ENCODE data around the gene TGM4.

TGM4 gene

DNA sequence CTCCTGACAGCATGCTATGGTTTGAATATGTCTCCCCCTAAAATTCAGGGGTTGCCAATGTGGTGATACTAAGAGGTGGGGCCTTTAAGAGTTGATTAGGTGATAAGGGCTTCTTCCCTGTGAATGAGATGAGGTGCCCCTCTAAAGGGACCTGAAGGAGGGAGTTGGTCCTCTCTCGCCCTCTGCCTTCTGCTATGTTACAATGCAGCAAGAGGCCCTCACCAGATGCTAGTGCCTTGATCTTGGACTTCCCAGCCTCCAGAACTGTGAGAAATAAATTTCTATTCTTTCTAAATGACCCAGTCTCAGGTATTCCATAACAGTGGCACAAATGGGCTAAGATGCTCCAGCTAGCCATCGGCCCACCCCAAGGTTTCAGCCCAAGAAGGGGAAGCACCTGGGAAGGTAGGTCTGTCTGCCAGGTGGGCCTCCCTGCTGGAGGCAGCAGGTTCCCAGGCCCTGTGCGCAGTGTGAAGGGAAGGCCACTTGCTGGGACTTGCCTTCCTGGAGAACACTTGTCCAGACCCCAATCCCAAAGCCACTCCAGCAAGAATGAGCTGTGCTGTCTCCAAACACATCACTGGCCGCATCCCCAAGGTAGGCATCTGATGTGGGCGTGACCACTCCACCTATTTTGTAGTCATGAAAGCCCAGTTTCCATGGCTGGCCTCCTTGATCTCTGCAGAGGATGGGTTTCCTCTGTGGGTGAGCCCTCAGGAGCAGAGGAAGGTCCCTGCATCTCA, 9.0 kb downstream of the TGM4 start:
- DNase-seq, result no peak

DNA sequence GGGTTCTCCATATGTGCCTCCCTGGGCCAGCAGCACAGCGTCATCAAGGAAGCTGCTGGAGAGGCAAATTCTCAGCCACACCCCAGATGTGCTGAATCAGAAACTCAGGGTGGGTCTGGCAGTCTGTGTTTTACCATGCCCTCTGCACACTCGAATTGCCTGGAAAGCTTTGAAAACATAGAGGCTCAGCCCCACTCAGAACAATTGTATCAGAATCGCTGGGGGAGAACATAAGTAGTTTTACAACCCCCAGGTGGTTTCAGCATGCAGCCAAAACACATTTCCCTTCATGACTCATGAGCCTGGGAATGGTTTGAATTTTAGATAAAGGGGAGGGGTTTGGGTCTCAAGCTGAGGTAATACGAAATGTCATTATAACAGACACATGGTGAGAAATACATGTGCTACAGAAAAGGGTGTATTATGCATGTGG, 9.6 kb downstream of the TGM4 start:
- peak; percentile 36 for DNase-seq

DNA sequence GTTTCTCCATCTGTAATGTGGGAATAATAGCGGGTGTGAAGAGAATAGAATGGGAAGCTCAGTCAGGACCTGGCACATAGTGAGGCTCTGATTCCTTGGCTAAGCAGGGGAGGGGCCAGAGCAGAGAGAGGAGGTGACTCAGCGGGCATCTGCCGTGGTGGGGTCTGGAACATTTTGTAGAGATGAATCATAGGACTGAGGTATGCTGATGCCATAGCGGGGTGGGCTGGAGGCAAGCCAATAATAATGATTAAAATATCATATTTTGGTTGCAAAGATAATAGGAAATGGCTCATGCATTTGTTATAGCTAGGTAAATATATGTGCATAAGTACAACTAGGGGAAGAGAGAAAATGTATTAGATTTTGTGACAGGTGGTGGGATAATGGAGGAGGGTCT, 11.2 kb downstream of the TGM4 start:
- no peak for DNase-seq

DNA sequence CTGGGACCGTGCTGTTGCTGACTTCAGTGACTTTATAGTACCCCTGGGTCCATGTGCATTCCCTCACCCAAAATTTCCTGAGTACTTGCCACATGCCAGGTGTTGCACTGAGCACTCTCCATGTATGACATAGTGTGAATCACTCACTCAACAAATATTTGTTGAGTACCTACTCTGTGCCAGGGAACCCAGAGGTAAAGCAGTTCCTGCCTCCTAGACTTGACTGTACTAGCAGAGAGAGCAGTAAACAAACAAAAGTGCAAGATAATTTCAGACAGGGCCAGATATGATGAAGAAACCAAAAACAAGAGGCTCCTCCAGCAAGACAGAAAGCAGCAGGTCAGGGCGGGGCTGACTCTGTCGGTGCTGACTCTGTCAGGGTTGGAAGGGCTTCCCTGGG, 12.2 kb downstream of the TGM4 start:
- DNase-seq, result no peak

DNA sequence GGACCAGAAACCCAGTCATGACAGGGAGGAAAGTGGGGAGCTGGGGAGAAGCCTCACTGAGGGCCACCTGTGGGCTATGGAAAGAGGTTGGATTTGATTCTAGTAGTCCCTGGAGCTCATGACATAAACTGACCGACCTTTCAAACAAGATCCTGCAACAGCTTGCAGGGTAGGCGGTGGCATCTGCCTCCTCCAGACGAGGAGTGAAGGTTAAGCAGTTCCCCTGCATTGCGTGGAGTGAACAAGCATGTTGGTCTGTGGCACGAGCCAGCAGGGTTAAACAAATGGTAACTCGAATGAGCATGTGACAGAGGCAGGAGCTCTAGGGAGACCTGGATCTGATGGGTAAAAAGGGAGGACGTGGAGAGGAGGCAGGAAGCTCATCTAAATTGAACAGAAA, 12.7 kb downstream of the TGM4 start:
- DNase-seq, result no peak

DNA sequence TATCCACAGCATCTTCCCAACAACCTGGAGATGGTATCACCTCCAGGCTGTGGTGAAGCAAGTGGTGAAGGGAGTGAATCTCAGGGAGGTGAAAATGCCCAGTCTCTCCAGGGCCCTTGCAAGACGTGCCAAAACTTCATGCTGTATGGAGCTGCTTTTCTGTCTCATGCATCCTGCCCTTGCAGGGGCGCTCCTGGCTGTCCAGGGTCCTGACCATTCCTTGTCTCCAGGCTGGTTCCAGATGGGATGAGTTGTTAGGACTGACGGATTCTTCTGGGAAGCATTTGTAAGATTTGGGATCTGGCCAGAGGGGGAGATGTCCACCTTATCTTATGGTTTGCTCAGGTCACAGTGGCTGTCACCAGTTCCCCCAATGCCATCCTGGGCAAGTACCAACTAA, 15.8 kb downstream of the TGM4 start:
- no peak for DNase-seq

DNA sequence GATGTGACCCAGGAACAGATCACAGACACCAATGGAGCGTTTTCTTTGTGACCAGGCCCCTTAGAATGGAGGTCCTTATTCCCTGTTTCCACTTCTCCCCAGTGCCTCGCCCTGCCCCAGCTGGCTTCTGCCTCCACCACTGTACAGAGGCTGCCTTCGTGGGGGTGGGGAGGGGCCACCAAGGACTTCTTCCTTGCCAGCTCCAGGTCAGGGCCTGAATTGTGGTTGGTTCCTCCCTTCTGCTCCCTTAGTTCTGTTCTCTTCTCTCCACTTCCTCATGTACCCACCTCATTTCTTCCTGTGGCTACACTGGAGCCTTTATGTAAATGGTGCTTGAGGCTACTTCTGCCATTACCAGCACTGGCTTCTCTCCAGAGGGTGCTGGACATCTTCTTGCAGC, 16.4 kb downstream of the TGM4 start:
- DNase-seq, result no peak

DNA sequence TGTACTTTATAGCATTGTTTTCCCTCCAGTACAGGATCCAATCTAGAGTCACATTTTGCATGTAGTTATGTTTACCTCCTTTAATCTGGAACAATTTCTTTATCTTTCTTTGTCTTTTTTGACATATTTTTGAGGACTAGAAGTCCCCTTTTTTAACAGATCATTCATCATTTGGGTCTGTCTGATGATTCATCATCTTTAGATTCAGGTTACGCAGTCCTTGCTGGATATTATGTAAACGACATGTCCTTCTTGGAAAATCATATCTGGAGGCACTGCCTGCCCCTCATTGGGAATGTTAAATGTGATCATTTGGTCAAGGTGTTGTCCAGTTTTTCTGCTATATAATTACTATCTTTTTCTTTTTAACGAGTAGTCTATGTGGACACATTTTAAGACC, 18.3 kb downstream of the TGM4 start:
- DNase-seq, result no peak

DNA sequence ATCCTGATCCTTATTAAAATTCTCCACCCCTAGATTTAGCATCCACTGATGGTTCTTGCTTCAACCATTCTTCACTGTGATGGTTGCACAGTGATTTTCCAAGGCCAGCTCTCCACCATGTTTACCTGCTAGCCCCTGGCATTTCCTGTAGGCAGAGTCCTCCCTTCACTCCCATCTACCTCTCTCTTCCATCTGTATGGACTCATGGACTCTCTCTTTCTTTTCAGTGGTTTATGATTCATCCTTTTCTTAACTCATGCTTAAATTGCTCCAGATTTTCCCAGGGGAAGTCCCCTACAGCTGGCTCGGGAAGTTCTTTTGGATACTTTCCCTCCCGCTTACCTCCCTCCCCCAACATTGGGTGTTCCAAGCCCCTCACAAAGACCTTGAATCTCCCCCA, 18.7 kb downstream of the TGM4 start:
- DNase-seq, result no peak

DNA sequence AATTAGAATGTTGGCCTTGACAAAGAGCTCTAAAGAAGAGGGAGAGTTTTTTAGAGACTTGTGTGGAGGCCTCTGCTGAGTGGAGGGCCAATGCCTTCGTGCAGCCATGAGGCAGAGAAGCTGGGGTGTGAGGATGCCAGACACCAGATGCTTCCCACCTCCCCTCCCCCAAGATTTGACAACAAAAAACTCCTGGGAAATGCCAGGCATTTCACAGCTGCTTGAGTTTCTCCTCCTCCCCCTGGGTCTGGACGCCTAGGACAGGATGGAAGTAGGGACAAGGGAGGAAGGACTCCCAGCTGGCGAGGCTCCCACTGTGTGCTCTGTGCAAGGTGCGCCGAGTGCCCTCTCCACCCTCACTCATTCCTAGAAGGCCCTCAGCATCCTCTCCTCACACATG, 20.1 kb downstream of the TGM4 start:
- DNase-seq, result no peak

DNA sequence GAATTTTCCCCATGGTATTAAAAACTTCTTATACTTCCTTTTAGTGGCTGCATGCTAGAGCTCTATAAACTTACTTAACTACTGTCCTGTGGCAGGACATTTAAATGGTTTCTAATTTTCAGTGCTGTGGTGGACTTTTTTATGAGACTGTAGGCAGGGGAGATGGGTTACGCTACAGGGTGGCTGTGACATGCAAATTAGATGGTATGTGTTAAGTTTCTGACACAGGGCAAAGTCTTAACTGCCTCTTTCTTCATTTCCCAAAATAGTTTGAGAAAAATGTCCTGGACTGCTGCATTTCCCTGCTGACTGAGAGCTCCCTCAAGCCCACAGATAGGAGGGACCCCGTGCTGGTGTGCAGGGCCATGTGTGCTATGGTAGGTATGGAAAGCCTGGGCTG, 22.0 kb downstream of the TGM4 start:
- no peak for DNase-seq

DNA sequence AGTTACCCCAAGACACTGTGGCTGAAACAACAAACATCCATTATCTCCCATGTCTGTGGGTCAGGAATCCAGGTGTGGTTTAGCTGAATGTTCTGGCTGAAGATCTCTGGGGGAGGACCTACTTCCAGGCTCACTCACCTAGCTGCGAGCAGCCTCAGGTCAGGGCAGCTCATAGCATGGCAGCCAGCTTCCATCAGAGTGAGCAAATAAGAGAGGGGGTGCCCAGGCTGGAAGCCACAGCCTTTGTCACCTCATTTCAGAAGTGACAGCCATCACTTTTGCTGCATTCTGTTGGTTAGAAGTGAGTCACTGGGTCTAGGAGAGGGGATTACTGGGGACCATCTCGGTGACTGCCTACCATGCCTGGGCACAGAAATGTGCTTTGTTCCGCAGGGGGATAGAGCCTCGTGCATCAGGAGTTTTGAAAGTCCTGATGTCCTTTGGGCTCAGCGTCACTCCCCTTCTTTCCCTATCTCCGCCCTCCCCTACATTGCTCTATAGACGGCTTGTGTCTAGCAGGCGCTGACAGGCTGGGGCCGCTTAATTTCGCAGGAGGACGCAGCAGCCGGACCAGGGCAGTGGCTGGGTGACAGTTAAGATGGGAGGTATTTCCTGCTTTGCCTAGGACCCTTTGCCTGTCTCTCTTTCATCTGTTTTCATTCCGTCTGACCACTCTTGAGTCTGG, 25.4 kb downstream of the TGM4 start:
- DNase-seq, result no peak

DNA sequence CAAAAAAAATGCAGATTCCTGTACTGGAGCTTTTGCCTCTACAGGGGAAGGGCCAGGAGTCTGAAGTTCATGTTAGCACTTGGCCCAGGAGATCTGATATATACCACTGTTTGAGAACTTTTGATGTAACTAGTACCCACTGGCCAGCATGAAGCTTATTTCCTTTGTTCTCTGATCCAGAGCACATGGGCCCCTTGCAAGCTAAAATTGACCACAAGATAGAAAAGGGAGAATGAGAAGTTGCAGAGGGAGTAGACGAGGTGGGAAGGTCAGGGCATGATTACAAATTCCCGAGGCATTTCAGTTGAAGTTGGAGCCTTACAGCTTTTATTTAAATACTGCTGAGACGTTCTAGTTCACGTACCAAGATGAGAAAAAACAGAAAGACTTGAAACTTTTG, 28.2 kb downstream of the TGM4 start:
- DNase-seq, result no peak

DNA sequence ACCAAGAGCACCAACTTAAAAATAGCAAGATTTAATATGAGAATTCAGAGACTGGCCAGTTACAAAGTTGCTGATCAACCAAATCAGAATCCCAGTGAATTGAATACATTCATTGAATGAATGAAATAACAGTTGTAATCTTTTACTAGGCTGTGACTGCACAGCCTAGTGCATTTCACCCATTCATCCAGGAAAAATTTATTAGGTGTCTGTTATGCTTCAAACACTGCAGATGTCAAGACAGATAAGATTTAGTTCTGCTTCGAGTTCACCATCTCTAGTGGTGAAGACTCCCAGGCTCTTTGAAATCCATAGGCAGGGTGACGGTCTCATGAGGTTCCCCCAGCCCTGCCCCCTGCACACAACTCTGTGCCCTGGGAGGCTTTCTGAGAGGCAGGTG, 28.9 kb downstream of the TGM4 start:
- DNase-seq, result no peak

DNA sequence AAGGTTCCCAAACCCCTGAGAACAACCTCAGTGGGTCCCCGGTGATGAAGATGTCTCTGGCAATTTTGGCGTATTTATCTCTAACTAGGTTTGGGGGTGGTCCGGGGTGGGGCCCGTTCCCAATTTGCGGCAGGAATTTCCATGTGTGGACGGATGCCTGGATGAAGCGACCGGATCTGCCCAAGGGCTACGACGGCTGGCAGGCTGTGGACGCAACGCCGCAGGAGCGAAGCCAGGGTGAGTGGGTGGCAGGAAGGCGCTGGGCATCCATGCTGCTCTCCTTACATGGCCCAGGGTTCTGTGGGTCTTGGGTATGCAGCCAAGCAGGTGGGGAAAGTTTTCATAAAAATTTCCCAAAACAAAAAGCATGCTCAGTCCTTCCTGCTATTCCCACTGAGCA, 29.3 kb downstream of the TGM4 start:
- DNase-seq, result no peak

DNA sequence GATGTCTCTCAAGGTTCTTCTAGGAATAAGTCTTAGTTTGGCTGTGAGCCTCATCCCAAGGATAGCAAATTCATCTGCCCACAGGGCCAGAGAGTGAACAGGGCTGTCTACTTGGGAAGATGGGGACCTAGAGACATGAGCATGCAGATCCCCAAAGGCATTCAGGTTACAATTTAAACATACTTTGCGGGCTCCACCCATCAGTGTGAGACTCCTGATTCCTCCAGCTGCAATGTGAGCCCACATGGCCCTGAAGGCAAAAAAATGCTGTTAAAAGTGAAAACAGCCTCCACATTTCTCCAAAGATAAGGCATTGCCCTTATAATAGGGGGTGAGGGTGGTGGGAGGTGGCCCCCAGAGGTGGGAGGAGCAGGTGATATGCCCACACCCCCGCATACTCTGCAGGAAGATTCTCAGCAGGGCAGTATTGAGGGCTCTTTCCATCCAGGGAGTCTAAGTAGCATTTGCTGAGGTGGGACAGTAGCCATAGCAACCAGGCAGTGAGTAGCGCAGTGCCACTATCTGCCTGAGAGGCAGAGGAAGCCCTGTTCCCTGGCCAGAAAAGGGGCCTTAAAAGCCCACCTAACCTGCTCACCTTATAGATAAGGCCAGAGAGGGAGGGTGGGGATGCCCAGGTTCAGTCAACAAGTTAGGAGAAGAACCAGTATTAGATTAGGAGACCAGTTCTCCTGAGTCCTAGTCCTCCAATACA, 31.2 kb downstream of the TGM4 start:
- DNase-seq, result no peak

DNA sequence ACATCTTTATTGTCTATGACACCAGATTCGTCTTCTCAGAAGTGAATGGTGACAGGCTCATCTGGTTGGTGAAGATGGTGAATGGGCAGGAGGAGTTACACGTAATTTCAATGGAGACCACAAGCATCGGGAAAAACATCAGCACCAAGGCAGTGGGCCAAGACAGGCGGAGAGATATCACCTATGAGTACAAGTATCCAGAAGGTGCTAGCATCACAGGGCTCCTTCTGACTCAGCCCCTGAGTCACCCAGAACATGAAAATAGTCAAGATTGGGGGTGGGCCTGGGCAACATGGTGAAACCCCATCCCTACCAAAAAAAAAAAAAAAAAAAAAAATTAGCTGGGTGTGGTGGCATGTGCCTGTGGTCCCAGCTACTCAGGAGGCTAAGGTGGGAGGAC, 32.6 kb downstream of the TGM4 start:
- DNase-seq, result no peak

DNA sequence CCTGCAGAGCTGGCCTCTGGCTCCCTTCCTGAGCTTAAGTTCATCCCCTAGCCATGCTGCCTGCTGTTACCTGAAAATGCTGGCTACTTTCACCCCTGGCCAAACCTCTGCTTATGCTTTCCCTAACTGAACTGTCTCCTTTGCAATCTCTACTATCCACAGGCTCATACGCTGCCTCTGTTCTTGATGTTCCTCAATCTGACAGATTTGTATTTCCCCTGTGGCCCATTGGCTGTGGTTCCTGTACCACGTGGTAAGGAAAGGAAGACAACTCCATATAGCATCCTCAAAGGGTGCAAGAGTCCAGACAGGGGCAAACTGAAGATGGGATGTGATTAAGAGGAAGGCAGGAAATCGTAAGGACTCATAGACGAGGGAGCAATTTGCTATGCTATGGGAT, 33.2 kb downstream of the TGM4 start:
- DNase-seq, result no peak

DNA sequence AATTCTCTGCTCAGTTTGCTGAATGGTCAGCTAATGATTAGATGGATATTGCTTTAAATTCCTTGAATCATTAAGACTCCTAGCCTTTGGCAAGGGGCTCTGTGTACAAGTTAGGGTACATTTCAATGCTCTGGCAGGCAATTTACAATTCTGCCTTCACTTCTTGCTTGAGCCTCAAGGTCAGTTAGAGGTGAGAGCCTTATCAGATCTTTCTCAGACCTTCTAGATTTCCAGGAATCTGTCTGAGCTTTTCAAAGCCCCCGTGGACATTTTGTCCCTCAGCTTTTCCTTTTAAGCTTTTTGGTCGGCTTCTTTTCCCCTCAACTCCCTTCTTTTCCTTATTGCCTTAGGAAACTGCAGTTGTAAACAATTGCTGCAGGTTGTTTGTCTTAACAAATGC, 34.7 kb downstream of the TGM4 start:
- no peak for DNase-seq

DNA sequence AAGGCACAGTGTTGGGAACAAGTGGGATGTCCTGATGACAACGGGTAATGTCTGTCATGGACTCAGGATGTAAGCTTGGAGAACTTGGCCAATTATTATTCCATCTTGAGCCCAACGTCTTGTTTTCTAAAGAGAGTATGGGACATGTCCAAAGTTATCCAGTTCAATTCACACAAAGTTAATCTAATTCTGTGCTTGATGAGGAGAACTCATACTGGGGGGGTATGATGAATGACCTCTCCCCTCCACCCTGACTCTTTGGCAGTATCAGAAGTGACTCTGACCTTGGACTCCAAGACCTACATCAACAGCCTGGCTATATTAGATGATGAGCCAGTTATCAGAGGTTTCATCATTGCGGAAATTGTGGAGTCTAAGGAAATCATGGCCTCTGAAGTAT, 36.3 kb downstream of the TGM4 start:
- DNase-seq, result no peak

DNA sequence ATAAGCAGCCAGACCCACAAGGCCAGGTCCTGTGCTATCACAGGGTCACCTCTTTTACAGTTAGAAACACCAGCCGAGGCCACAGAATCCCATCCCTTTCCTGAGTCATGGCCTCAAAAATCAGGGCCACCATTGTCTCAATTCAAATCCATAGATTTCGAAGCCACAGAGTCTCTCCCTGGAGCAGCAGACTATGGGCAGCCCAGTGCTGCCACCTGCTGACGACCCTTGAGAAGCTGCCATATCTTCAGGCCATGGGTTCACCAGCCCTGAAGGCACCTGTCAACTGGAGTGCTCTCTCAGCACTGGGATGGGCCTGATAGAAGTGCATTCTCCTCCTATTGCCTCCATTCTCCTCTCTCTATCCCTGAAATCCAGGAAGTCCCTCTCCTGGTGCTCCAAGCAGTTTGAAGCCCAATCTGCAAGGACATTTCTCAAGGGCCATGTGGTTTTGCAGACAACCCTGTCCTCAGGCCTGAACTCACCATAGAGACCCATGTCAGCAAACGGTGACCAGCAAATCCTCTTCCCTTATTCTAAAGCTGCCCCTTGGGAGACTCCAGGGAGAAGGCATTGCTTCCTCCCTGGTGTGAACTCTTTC, 39.6 kb downstream of the TGM4 start:
- peak; percentile 22 for DNase-seq

DNA sequence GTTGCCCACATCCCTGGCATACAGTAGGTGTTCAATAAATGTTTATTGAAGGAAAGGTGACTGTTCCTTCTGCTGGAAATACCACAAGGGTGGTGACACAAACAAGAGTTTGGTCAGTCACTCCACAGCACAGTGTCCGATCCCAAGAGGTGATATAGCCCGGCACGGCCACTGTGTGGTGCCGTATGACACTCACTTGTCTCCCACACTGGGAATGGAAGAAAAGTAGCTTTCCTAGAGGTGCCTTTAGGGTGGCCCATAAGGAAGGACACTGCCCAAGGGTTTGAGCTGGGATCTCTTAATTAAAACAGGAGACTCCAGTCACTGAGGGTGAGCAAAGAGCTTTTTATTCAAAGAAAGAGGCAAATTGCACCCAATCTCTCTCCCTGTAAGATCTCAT, 40.5 kb downstream of the TGM4 start:
- DNase-seq, result no peak

DNA sequence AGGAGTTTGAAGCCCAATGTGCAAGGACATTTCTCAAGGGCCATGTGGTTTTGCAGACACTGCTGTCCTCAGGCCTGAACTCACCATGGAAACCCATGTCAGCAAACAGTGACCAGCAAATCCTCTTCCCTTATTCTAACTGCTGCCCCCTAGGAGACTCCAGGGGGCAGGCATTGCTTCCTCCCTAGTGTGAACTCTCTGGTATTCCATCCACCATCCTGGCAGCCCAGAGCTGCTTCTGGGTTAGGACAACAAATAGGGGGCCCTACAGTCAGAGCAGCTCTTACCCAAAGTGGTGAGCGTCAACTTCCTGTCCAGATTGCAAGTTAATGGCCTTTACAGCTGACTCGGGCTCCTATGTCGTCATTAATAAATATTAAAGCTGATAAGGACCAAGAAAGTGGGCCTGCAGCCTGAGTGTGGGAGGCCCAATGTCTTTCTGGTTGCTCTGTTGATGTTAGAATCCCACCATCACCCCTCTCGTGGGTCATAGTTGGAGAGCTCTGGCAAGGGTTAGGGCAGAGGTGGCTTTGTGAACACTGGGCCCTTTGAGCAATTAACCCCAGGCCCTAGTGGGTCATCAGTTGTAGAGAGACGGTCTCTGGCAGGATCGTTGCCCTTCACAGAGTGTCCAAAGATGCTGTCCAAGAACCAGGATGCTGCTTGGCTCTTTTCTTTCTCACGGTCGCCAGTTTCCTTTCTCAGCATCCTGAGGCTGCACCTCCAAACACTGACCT, 41.5 kb downstream of the TGM4 start:
- DNase-seq, result no peak
